Liver (tissue), 9 donors: Measurements from ENCODE around the gene TWNK. TPM values are rescaled to one million over a fixed set of nuclear protein-coding genes. Genes with fewer than 3 reads are reported as not detected.

Experiments used
- DNase-seq: peaks from one replicate; pipeline ENCODE4 v3.0.0-alpha.2; 2017; ENCODE audit warnings: low spot score
- H3K27ac ChIP-seq, 2 donors: one replicate each; pipeline ENCODE4 v1.7.0; 2013; ENCODE audit warnings: inconsistent platforms in 2 of 2, low read length in 2 of 2, control low read depth in 1 of 2, low read depth in 1 of 2, mild to moderate bottlenecking in 1 of 2
- H3K27me3 ChIP-seq, 4 donors: one replicate each; pipeline versions ENCODE4 v1.6.1 to v1.7.0; 2013; ENCODE audit warnings: low read length in 3 of 4, inconsistent platforms in 1 of 4, mild to moderate bottlenecking in 1 of 4, moderate library complexity in 1 of 4; ENCODE audit not compliant: control insufficient read depth in 4 of 4, insufficient read depth in 4 of 4
- H3K36me3 ChIP-seq, 4 donors: one replicate each; pipeline versions ENCODE4 v1.6.1 to v1.7.0; 2013; ENCODE audit warnings: low read length in 3 of 4, mild to moderate bottlenecking in 3 of 4, low read depth in 1 of 4, moderate library complexity in 1 of 4; ENCODE audit not compliant: control insufficient read depth in 4 of 4, insufficient read depth in 3 of 4
- H3K4me1 ChIP-seq, 4 donors: one replicate each; pipeline versions ENCODE4 v1.6.1 to v1.7.0; 2013; ENCODE audit warnings: low read length in 3 of 4, mild to moderate bottlenecking in 3 of 4, moderate library complexity in 1 of 4; ENCODE audit not compliant: control insufficient read depth in 4 of 4, insufficient read depth in 4 of 4
- H3K4me3 ChIP-seq, 3 donors: one replicate each; pipeline versions ENCODE4 v1.6.1 to v1.7.0; 2013; ENCODE audit warnings: low read length in 3 of 3, control low read depth in 1 of 3, low read depth in 1 of 3, mild to moderate bottlenecking in 1 of 3
- H3K9ac ChIP-seq, 2 donors: one replicate each; pipeline ENCODE4 v1.7.0; 2013; ENCODE audit warnings: low read length in 2 of 2, mild to moderate bottlenecking in 2 of 2, moderate library complexity in 2 of 2, control low read depth in 1 of 2, low read depth in 1 of 2
- H3K9me3 ChIP-seq, 4 donors: one replicate each; pipeline versions ENCODE4 v1.6.1 to v1.7.0; 2013; ENCODE audit warnings: low read length in 3 of 4; ENCODE audit not compliant: control insufficient read depth in 4 of 4
- ATF3 ChIP-seq: IDR thresholded peaks from 2 replicates; pipeline ENCODE4 v1.6.1; 2016; ENCODE audit warnings: antibody characterized with exemption
- CTCF ChIP-seq: fragments of 150-350 bp; IDR thresholded peaks from 2 replicates; pipeline ENCODE4 v1.5.1; 2017; ENCODE audit warnings: improper control_type of control experiment, low read depth, low read length; ENCODE audit not compliant: missing input control
- FOXA1 ChIP-seq: IDR thresholded peaks from 2 replicates; pipeline ENCODE4 v1.6.1; 2016; ENCODE audit warnings: antibody characterized with exemption
- FOXA2 ChIP-seq: IDR thresholded peaks from 2 replicates; pipeline ENCODE4 v1.6.1; 2016; ENCODE audit warnings: antibody characterized with exemption
- GABPA ChIP-seq, 2 donors: IDR thresholded peaks in 1 of 2; conservative IDR thresholded peaks in 1 of 2; 2 replicates each; pipeline ENCODE4 v1.6.1; 2016; ENCODE audit warnings: antibody characterized with exemption in 2 of 2, mild to moderate bottlenecking in 1 of 2, moderate library complexity in 1 of 2
- HNF4G ChIP-seq: IDR thresholded peaks from 2 replicates; pipeline ENCODE4 v1.6.1; 2016; ENCODE audit warnings: antibody characterized with exemption
- JUND ChIP-seq, 2 donors: IDR thresholded peaks; 2 replicates each; pipeline ENCODE4 v1.6.1; 2016; ENCODE audit warnings: antibody characterized with exemption in 2 of 2
- MAX ChIP-seq: IDR thresholded peaks from 2 replicates; pipeline ENCODE4 v1.6.1; 2016; ENCODE audit warnings: antibody characterized with exemption
- REST ChIP-seq: IDR thresholded peaks from 2 replicates; pipeline ENCODE4 v1.6.1; 2016; ENCODE audit warnings: antibody characterized with exemption, mild to moderate bottlenecking
- SP1 ChIP-seq: IDR thresholded peaks from 2 replicates; pipeline ENCODE4 v1.6.1; 2018; ENCODE audit warnings: antibody characterized with exemption, mild to moderate bottlenecking
- TAF1 ChIP-seq: conservative IDR thresholded peaks from 2 replicates; pipeline ENCODE4 v1.6.1; 2016; ENCODE audit warnings: antibody characterized with exemption, mild to moderate bottlenecking
- WGBS: extraction: QIAGEN DNeasy Blood & Tissue Kit; methylation state at CpG from one replicate; pipeline ENCODE4 v1.1.7; 2013; 5-methylcytosine and 5-hydroxymethylcytosine counted together
- polyA plus RNA-seq, 2 donors: library from polyadenylated mRNA; stranded (reverse) in 1 of 2; unstranded in 1 of 2; fragments of 200-250 nt in 1 of 2; fragments of >200 nt in 1 of 2; fragmentation: Nextera tagmentation in 1 of 2; extraction: Ambion mirVana in 1 of 2; gene quantifications; one replicate each; pipeline versions ENCODE4 v1.2.1 to v1.2.3, GENCODE V29; 2013 to 2015
- total RNA-seq, 2 donors: library from RNA; depleted of rRNA; stranded (reverse); fragments of >200 nt; gene quantifications; one replicate each; pipeline ENCODE4 v1.2.3, GENCODE V29; 2014
- donor health status: healthy.
- donor health status: healthy.
- donor health status: healthy.
- donor health status: healthy.
- donor health status: healthy.

TWNK gene
- total and polyA plus RNA-seq, 4 donors = 1.6 to 6.2 (median 4.4) TPM

- Histone ChIP-seq H3K9ac (no peak overlapping the region), H3K27me3 (no peaks in the 10 kb centered on the region), H3K36me3 (peaks cover 6 to 20% (median 9%) of the 10 kb centered on the region in 4 donors), H3K27ac (no peak overlapping the region), H3K9me3 (no peaks in the 10 kb centered on the region), H3K4me1 (peaks cover 0 to 29% (median 17%) of the 10 kb centered on the region in 4 donors), H3K4me3 (no peak overlapping the region)
- DNase-seq = no peak
- TF ChIP-seq JUND (IDR thresholded peaks at IDR 0.05) (no peak), SP1 (no peak), GABPA (IDR thresholded peaks at IDR 0.05 in 1 of 2, conservative IDR thresholded peaks at IDR 0.05 in 1 of 2) (no peak), MAX (no peak), ATF3 (no peak), TAF1 (no peak), FOXA1 (no peak), HNF4G (no peak), FOXA2 (no peak), CTCF (no peak)
- WGBS = 83% methylated on average over 6 of the region's 6 CpGs
Measured at GRCh38 chr10:100995181-100995580, 7.8 kb downstream of the TWNK start.

- DNase-seq = peak; percentile 44
- no peak for TF ChIP-seq HNF4G
- no peak for TF ChIP-seq FOXA1
- no peak for TF ChIP-seq REST
- no peak for TF ChIP-seq JUND (IDR thresholded peaks at IDR 0.05)
- TF ChIP-seq FOXA2 = no peak
- peak overlapping the region; percentile 68 to 81 (median 75) for H3K4me3 ChIP-seq
- H3K4me1 ChIP-seq = peaks cover 0 to 30% (median 17%) of the 10 kb centered on the region in 4 donors
- H3K9ac ChIP-seq = peak overlapping the region in 1 of 2 donors; percentile 57
- H3K36me3 ChIP-seq = peaks cover 0 to 8% (median 0%) of the 10 kb centered on the region in 4 donors
- no peaks in the 10 kb centered on the region for H3K9me3 ChIP-seq
- H3K27ac ChIP-seq = peak overlapping the region; percentile 94
- WGBS = 5% methylated on average over 46 of the region's 46 CpGs
- no peaks in the 10 kb centered on the region for H3K27me3 ChIP-seq
Measured at GRCh38 chr10:100996678-100997359, 9.5 kb downstream of the TWNK start.
